ENCODE measurements around the gene AKAP13. TPM values are rescaled to one million over a fixed set of nuclear protein-coding genes. Genes with fewer than 3 reads are reported as not detected.

The AKAP13 gene
- polyA plus RNA-seq, 2 of the 4 experiments (the other 2 are of a cell fraction) = 20.4 to 28.8 TPM

DNA sequence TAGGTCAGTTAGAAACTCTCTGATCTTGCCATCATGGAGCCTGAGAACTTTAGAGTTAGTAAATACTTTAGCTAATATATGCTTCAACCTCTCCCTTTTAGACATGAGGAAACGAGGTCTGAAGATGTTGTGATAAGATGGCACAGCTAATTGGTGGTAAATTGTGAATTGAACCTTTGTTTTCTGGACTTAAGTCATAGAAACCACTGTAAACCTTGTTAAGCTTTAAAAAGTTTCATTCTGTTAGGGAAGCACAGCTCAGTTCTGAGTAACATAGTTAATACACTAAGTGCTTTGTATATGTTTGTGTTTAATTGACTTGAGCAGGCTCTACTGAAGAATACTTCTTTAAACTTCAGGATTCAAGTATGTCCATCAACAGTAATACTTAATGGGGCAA, 108.6 kb downstream of the AKAP13 start:
- FAIRE-seq = peak; percentile 90
- TF ChIP-seq HOXB5 (CRISPR knock-in tag; IDR thresholded peaks at IDR 0.05) = no peak
- no peak for TF ChIP-seq EHF (CRISPR knock-in tag; IDR thresholded peaks at IDR 0.05)
- TF ChIP-seq MYC (IDR thresholded peaks at IDR 0.05; ENCODE audit: borderline replicate concordance, low read length) = no peak
- no peak for TF ChIP-seq FOSL2 (IDR thresholded peaks at IDR 0.05)
- TF ChIP-seq FOSL2 (CRISPR knock-in tag; IDR thresholded peaks at IDR 0.05) = no peak
- TF ChIP-seq MAZ (IDR thresholded peaks at IDR 0.05; ENCODE audit: borderline replicate concordance, low read depth, low read length) = no peak
- TF ChIP-seq HOXA7 (CRISPR knock-in tag; IDR thresholded peaks at IDR 0.05) = no peak
- no peak for TF ChIP-seq RNF2 (IDR thresholded peaks at IDR 0.05; ENCODE audit: borderline replicate concordance, low read depth)
- TF ChIP-seq, protein P1, sequence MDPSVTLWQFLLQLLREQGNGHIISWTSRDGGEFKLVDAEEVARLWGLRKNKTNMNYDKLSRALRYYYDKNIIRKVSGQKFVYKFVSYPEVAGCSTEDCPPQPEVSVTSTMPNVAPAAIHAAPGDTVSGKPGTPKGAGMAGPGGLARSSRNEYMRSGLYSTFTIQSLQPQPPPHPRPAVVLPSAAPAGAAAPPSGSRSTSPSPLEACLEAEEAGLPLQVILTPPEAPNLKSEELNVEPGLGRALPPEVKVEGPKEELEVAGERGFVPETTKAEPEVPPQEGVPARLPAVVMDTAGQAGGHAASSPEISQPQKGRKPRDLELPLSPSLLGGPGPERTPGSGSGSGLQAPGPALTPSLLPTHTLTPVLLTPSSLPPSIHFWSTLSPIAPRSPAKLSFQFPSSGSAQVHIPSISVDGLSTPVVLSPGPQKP (IDR thresholded peaks at IDR 0.05; ENCODE audit: low read depth, low read length) = no peak
- TF ChIP-seq CHD4 (IDR thresholded peaks at IDR 0.05; ENCODE audit: borderline replicate concordance) = no peak
- no peak for TF ChIP-seq ZFP36 (IDR thresholded peaks at IDR 0.05; ENCODE audit: borderline replicate concordance, partially characterized antibody)
- TF ChIP-seq, protein P2, sequence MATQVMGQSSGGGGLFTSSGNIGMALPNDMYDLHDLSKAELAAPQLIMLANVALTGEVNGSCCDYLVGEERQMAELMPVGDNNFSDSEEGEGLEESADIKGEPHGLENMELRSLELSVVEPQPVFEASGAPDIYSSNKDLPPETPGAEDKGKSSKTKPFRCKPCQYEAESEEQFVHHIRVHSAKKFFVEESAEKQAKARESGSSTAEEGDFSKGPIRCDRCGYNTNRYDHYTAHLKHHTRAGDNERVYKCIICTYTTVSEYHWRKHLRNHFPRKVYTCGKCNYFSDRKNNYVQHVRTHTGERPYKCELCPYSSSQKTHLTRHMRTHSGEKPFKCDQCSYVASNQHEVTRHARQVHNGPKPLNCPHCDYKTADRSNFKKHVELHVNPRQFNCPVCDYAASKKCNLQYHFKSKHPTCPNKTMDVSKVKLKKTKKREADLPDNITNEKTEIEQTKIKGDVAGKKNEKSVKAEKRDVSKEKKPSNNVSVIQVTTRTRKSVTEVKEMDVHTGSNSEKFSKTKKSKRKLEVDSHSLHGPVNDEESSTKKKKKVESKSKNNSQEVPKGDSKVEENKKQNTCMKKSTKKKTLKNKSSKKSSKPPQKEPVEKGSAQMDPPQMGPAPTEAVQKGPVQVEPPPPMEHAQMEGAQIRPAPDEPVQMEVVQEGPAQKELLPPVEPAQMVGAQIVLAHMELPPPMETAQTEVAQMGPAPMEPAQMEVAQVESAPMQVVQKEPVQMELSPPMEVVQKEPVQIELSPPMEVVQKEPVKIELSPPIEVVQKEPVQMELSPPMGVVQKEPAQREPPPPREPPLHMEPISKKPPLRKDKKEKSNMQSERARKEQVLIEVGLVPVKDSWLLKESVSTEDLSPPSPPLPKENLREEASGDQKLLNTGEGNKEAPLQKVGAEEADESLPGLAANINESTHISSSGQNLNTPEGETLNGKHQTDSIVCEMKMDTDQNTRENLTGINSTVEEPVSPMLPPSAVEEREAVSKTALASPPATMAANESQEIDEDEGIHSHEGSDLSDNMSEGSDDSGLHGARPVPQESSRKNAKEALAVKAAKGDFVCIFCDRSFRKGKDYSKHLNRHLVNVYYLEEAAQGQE (IDR thresholded peaks at IDR 0.05) = no peak
- no peak for TF ChIP-seq HDAC2 (IDR thresholded peaks at IDR 0.05)
- no peak for TF ChIP-seq RAD21 (conservative IDR thresholded peaks at IDR 0.05 in 1 of 2, IDR thresholded peaks at IDR 0.05 in 1 of 2)
- Histone ChIP-seq H3K4me1 (peaks cover 9% of the 10 kb centered on the region), H3K4me2 (no peak overlapping the region), H3K27ac (no peak overlapping the region), H3K9me3 (no peaks in the 10 kb centered on the region), H3K4me3 (no peak overlapping the region)
- ChIA-PET CTCF (interaction anchor here (1.0 to 5.6 kb wide), 12 partner anchors 9 to 352 kb away, joined by 3 to 56 read pairs (median 6); no protein-coding TSS in a partner anchor), POLR2A (no interaction called here)
- 79% methylated on average over 1 of the region's 1 CpG for WGBS (ENCODE audit: missing lambda C conversion rate)
- no peak for DNase-seq (ENCODE audit: low read depth in 1 of 2, low spot score in 1 of 2)
- ATAC-seq = no peak

- no peak overlapping the region for H3K27ac ChIP-seq
- 73% methylated on average over 3 of the region's 3 CpGs for WGBS (ENCODE audit: missing lambda C conversion rate)
Measured at GRCh38 chr15:85489773-85490493, 109.5 kb downstream of the AKAP13 start.

More at GRCh38 chr15:85489773-85490493, 109.5 kb downstream of the AKAP13 start:
- Histone ChIP-seq H3K4me1 (peaks cover 19% of the 10 kb centered on the region), H3K4me2 (no peak overlapping the region), H3K4me3 (no peak overlapping the region), H3K9me3 (no peaks in the 10 kb centered on the region)
- TF ChIP-seq ZSCAN20 (CRISPR knock-in tag; IDR thresholded peaks at IDR 0.05) (no peak), RCOR1 (IDR thresholded peaks at IDR 0.05; ENCODE audit: low read depth, low read length) (no peak), NFE2L2 (conservative IDR thresholded peaks at IDR 0.05; ENCODE audit: low read length) (no peak), EP300 (IDR thresholded peaks at IDR 0.05) (no peak), NPAS2 (CRISPR knock-in tag; IDR thresholded peaks at IDR 0.05; ENCODE audit: borderline replicate concordance) (no peak), ZNF302 (CRISPR knock-in tag; IDR thresholded peaks at IDR 0.05) (no peak), NR3C1 (IDR thresholded peaks at IDR 0.05) (no peak), ZFP36 (IDR thresholded peaks at IDR 0.05; ENCODE audit: borderline replicate concordance, partially characterized antibody) (no peak), JUN (IDR thresholded peaks at IDR 0.05) (no peak), TP53 (CRISPR knock-in tag; IDR thresholded peaks at IDR 0.05) (no peak), TFCP2L1 (CRISPR knock-in tag; IDR thresholded peaks at IDR 0.05) (no peak), MYC (IDR thresholded peaks at IDR 0.05; ENCODE audit: borderline replicate concordance, low read length) (no peak), HOXA7 (CRISPR knock-in tag; IDR thresholded peaks at IDR 0.05) (no peak)
- TF ChIP-seq, protein P1 (IDR thresholded peaks at IDR 0.05; ENCODE audit: low read depth, low read length) = no peak
- CTCF ChIA-PET = interaction anchor here (0.8 to 5.6 kb wide), 11 partner anchors 10 to 351 kb away, joined by 3 to 42 read pairs (median 6); no protein-coding TSS in a partner anchor
- ATAC-seq (no peak), DNase-seq (ENCODE audit: low read depth in 1 of 2, low spot score in 1 of 2) (no peak), FAIRE-seq (peak; percentile 88)
- POLR2A ChIA-PET = no interaction called here
